ENCODE data around the gene CLSTN2.

The CLSTN2 gene

GRCh38 chr3:140597792-140598191, 662.8 kb downstream of the CLSTN2 start:
- no peaks in the 10 kb centered on the region for H3K4me1 ChIP-seq (ENCODE audit: control insufficient read depth in 1 of 2, insufficient read depth in 2 of 2, low read length in 2 of 2)
- no peak overlapping the region for H3K9ac ChIP-seq (ENCODE audit: low read length)
- no peak overlapping the region for H4K12ac ChIP-seq (ENCODE audit: low read depth, low read length)
- no peak overlapping the region for H3K23ac ChIP-seq (ENCODE audit: low read length)
- no peak overlapping the region for H2BK5ac ChIP-seq (ENCODE audit: low read depth, low read length, poor library complexity)
- H3K4me2 ChIP-seq (ENCODE audit: low read length): no peak overlapping the region
- no peak overlapping the region for H3K4me3 ChIP-seq (ENCODE audit: low read depth, low read length)
- no peak overlapping the region for H2BK12ac ChIP-seq (ENCODE audit: low read length)
- H2AFZ ChIP-seq (ENCODE audit: insufficient read depth, low read length, poor library complexity): no peak overlapping the region
- no peak overlapping the region for H3K27ac ChIP-seq (ENCODE audit: low read depth, low read length)
- no peaks in the 10 kb centered on the region for H3K36me3 ChIP-seq (ENCODE audit: control insufficient read depth in 1 of 2, insufficient read depth in 2 of 2, low read length in 2 of 2)
- no CpG with 5 or more reads among the region's 2 CpGs for WGBS (ENCODE audit: extremely low coverage, insufficient coverage, insufficient read length)
- H4K91ac ChIP-seq (ENCODE audit: low read depth, low read length): no peak overlapping the region
- H3K9me3 ChIP-seq (ENCODE audit: insufficient read depth, low read depth, low read length): no peaks in the 10 kb centered on the region
- no peak overlapping the region for H2AK5ac ChIP-seq (ENCODE audit: low read length)
- H3K27me3 ChIP-seq (ENCODE audit: insufficient read depth, low read length): no peaks in the 10 kb centered on the region
- no peak overlapping the region for H3K14ac ChIP-seq (ENCODE audit: low read length)
- no peak overlapping the region for H4K8ac ChIP-seq (ENCODE audit: low read depth, low read length)
- no peak overlapping the region for H3K4ac ChIP-seq (ENCODE audit: low read depth, low read length)
- no peaks in the 10 kb centered on the region for H3K79me1 ChIP-seq (ENCODE audit: low read length)
- H2BK120ac ChIP-seq (ENCODE audit: insufficient read depth, low read length, poor library complexity): no peak overlapping the region
- no peak for DNase-seq
- no peak overlapping the region for H3K18ac ChIP-seq (ENCODE audit: low read length)
- no peaks in the 10 kb centered on the region for H3K79me2 ChIP-seq (ENCODE audit: control insufficient read depth, insufficient read depth, low read length, poor library complexity)

- H3K14ac ChIP-seq (ENCODE audit: low read length): no peak overlapping the region
- H3K4me1 ChIP-seq (ENCODE audit: control insufficient read depth in 1 of 2, insufficient read depth in 2 of 2, low read length in 2 of 2): no peaks in the 10 kb centered on the region
- no peak overlapping the region for H3K4me2 ChIP-seq (ENCODE audit: low read length)
- H4K8ac ChIP-seq (ENCODE audit: low read depth, low read length): no peak overlapping the region
- no peak overlapping the region for H3K4ac ChIP-seq (ENCODE audit: low read depth, low read length)
- H3K36me3 ChIP-seq (ENCODE audit: control insufficient read depth in 1 of 2, insufficient read depth in 2 of 2, low read length in 2 of 2): no peaks in the 10 kb centered on the region
- H3K27ac ChIP-seq (ENCODE audit: low read depth, low read length): no peak overlapping the region
- no peak overlapping the region for H2BK5ac ChIP-seq (ENCODE audit: low read depth, low read length, poor library complexity)
- H2AFZ ChIP-seq (ENCODE audit: insufficient read depth, low read length, poor library complexity): no peak overlapping the region
- no peak overlapping the region for H2BK12ac ChIP-seq (ENCODE audit: low read length)
- no peaks in the 10 kb centered on the region for H3K9me3 ChIP-seq (ENCODE audit: insufficient read depth, low read depth, low read length)
- H3K9ac ChIP-seq (ENCODE audit: low read length): no peak overlapping the region
- no peak overlapping the region for H3K4me3 ChIP-seq (ENCODE audit: low read depth, low read length)
- no peak overlapping the region for H3K18ac ChIP-seq (ENCODE audit: low read length)
- H4K12ac ChIP-seq (ENCODE audit: low read depth, low read length): no peak overlapping the region
- no peak overlapping the region for H4K91ac ChIP-seq (ENCODE audit: low read depth, low read length)
- no peaks in the 10 kb centered on the region for H3K27me3 ChIP-seq (ENCODE audit: insufficient read depth, low read length)
- no peaks in the 10 kb centered on the region for H3K79me1 ChIP-seq (ENCODE audit: low read length)
- no peak overlapping the region for H3K23ac ChIP-seq (ENCODE audit: low read length)
- H3K79me2 ChIP-seq (ENCODE audit: control insufficient read depth, insufficient read depth, low read length, poor library complexity): no peaks in the 10 kb centered on the region
- H2AK5ac ChIP-seq (ENCODE audit: low read length): no peak overlapping the region
- DNase-seq: no peak
- no peak overlapping the region for H2BK120ac ChIP-seq (ENCODE audit: insufficient read depth, low read length, poor library complexity)
Measured at GRCh38 chr3:140599009-140599408, 664.0 kb downstream of the CLSTN2 start.

- Histone ChIP-seq H3K36me3 (ENCODE audit: control insufficient read depth in 1 of 2, insufficient read depth in 2 of 2, low read length in 2 of 2) (no peaks in the 10 kb centered on the region), H3K4me1 (ENCODE audit: control insufficient read depth in 1 of 2, insufficient read depth in 2 of 2, low read length in 2 of 2) (no peaks in the 10 kb centered on the region), H4K12ac (ENCODE audit: low read depth, low read length) (no peak overlapping the region), H3K18ac (ENCODE audit: low read length) (no peak overlapping the region), H3K14ac (ENCODE audit: low read length) (no peak overlapping the region), H3K23ac (ENCODE audit: low read length) (no peak overlapping the region), H3K27ac (ENCODE audit: low read depth, low read length) (no peak overlapping the region), H3K9me3 (ENCODE audit: insufficient read depth, low read depth, low read length) (no peaks in the 10 kb centered on the region), H2BK5ac (ENCODE audit: low read depth, low read length, poor library complexity) (no peak overlapping the region), H3K4me2 (ENCODE audit: low read length) (no peak overlapping the region), H3K27me3 (ENCODE audit: insufficient read depth, low read length) (no peaks in the 10 kb centered on the region), H2AK5ac (ENCODE audit: low read length) (no peak overlapping the region), H3K9ac (ENCODE audit: low read length) (no peak overlapping the region), H4K8ac (ENCODE audit: low read depth, low read length) (no peak overlapping the region), H2AFZ (ENCODE audit: insufficient read depth, low read length, poor library complexity) (no peak overlapping the region), H4K91ac (ENCODE audit: low read depth, low read length) (no peak overlapping the region), H3K79me1 (ENCODE audit: low read length) (no peaks in the 10 kb centered on the region), H2BK12ac (ENCODE audit: low read length) (no peak overlapping the region), H2BK120ac (ENCODE audit: insufficient read depth, low read length, poor library complexity) (no peak overlapping the region), H3K4ac (ENCODE audit: low read depth, low read length) (no peak overlapping the region), H3K4me3 (ENCODE audit: low read depth, low read length) (no peak overlapping the region), H3K79me2 (ENCODE audit: control insufficient read depth, insufficient read depth, low read length, poor library complexity) (no peaks in the 10 kb centered on the region)
- DNase-seq: no peak
- WGBS (ENCODE audit: extremely low coverage, insufficient coverage, insufficient read length): no CpG with 5 or more reads among the region's 1 CpG
Measured at GRCh38 chr3:140599496-140599895, 664.5 kb downstream of the CLSTN2 start.

GRCh38 chr3:140601881-140602280, 666.9 kb downstream of the CLSTN2 start:
- no peak for DNase-seq
- Histone ChIP-seq H4K8ac (ENCODE audit: low read depth, low read length) (no peak overlapping the region), H4K91ac (ENCODE audit: low read depth, low read length) (no peak overlapping the region)

More at GRCh38 chr3:140601881-140602280, 666.9 kb downstream of the CLSTN2 start:
- H3K4me2 ChIP-seq (ENCODE audit: low read length): no peak overlapping the region
- H3K4ac ChIP-seq (ENCODE audit: low read depth, low read length): no peak overlapping the region
- H2BK120ac ChIP-seq (ENCODE audit: insufficient read depth, low read length, poor library complexity): no peak overlapping the region
- H2AFZ ChIP-seq (ENCODE audit: insufficient read depth, low read length, poor library complexity): no peak overlapping the region
- WGBS (ENCODE audit: extremely low coverage, insufficient coverage, insufficient read length): 100% methylated on average over 1 of the region's 3 CpGs
- no peak overlapping the region for H3K14ac ChIP-seq (ENCODE audit: low read length)
- H2AK5ac ChIP-seq (ENCODE audit: low read length): no peak overlapping the region
- no peaks in the 10 kb centered on the region for H3K79me2 ChIP-seq (ENCODE audit: control insufficient read depth, insufficient read depth, low read length, poor library complexity)
- no peaks in the 10 kb centered on the region for H3K27me3 ChIP-seq (ENCODE audit: insufficient read depth, low read length)
- no peak overlapping the region for H3K27ac ChIP-seq (ENCODE audit: low read depth, low read length)
- no peaks in the 10 kb centered on the region for H3K79me1 ChIP-seq (ENCODE audit: low read length)
- no peaks in the 10 kb centered on the region for H3K4me1 ChIP-seq (ENCODE audit: control insufficient read depth in 1 of 2, insufficient read depth in 2 of 2, low read length in 2 of 2)
- H3K4me3 ChIP-seq (ENCODE audit: low read depth, low read length): no peak overlapping the region
- no peak overlapping the region for H2BK5ac ChIP-seq (ENCODE audit: low read depth, low read length, poor library complexity)
- H3K9me3 ChIP-seq (ENCODE audit: insufficient read depth, low read depth, low read length): peaks cover 1% of the 10 kb centered on the region
- no peak overlapping the region for H4K12ac ChIP-seq (ENCODE audit: low read depth, low read length)
- no peak overlapping the region for H3K9ac ChIP-seq (ENCODE audit: low read length)
- no peak overlapping the region for H3K23ac ChIP-seq (ENCODE audit: low read length)
- H3K36me3 ChIP-seq (ENCODE audit: control insufficient read depth in 1 of 2, insufficient read depth in 2 of 2, low read length in 2 of 2): no peaks in the 10 kb centered on the region
- no peak overlapping the region for H3K18ac ChIP-seq (ENCODE audit: low read length)
- no peak overlapping the region for H2BK12ac ChIP-seq (ENCODE audit: low read length)
